ENCODE results near the gene CYP3A4.

CYP3A4 gene

DNA sequence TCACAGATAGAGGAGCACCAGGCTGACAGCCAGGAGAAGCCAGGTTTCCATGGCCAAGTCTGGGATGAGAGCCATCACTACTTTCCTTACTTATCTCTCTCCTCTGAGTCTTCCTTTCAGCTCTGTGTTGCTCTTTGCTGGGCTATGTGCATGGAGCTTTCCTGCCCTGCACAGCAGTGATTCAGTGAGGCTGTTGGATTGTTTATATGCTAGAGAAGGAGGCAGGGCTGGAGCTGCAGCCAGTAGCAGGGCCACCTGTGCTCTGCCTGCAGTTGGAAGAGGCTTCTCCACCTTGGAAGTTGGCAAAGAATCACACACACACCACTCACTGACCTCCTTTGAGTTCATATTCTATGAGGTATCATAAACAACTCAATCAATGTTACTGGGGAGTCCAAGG is at the start of gene CYP3A4:
Gene CYP3A4, minus strand, starts transcription at position 178 of the 400 bp plus-strand sequence. Its CDS starts 103 bp downstream, at position 75.
- TF ChIP-seq POLR2A (IDR thresholded peaks at IDR 0.05; ENCODE audit: extremely low read depth, insufficient read length) (no peak), MYC (IDR thresholded peaks at IDR 0.05; ENCODE audit: low read depth, low read length) (no peak), CTCF (IDR thresholded peaks at IDR 0.05; ENCODE audit: low read depth, low read length) (no peak), MAX (IDR thresholded peaks at IDR 0.05; ENCODE audit: low read depth, low read length) (no peak)
- no peak for DNase-seq (ENCODE audit: low read depth)

GRCh38 chr7:99833289-99833877 is 49.4 kb upstream of the CYP3A4 start:
- H3K4me3 ChIP-seq (ENCODE audit: low read depth, low read length), result no peak overlapping the region
- no peak for DNase-seq (ENCODE audit: low read depth)
- TF ChIP-seq POLR2A (IDR thresholded peaks at IDR 0.05; ENCODE audit: extremely low read depth, insufficient read length) (no peak), MYC (IDR thresholded peaks at IDR 0.05; ENCODE audit: low read depth, low read length) (no peak), CTCF (IDR thresholded peaks at IDR 0.05; ENCODE audit: low read depth, low read length) (no peak), MAX (IDR thresholded peaks at IDR 0.05; ENCODE audit: low read depth, low read length) (no peak)

More for the DNA sequence above, at the start of gene CYP3A4:
- no peak within 1 kb of the TSS for H3K4me3 ChIP-seq (ENCODE audit: low read depth, low read length)

- TF ChIP-seq CTCF (IDR thresholded peaks at IDR 0.05; ENCODE audit: low read depth, low read length) (no peak), MAX (IDR thresholded peaks at IDR 0.05; ENCODE audit: low read depth, low read length) (no peak), MYC (IDR thresholded peaks at IDR 0.05; ENCODE audit: low read depth, low read length) (no peak), POLR2A (IDR thresholded peaks at IDR 0.05; ENCODE audit: extremely low read depth, insufficient read length) (no peak)
- DNase-seq (ENCODE audit: low read depth), result no peak
These were observed 47.6 kb upstream of the CYP3A4 start for GRCh38 chr7:99831595-99831994.

GRCh38 chr7:99829524-99830160 is 45.7 kb upstream of the CYP3A4 start:
- DNase-seq (ENCODE audit: low read depth), result no peak
- TF ChIP-seq MAX (IDR thresholded peaks at IDR 0.05; ENCODE audit: low read depth, low read length), result no peak
- no peak for TF ChIP-seq CTCF (IDR thresholded peaks at IDR 0.05; ENCODE audit: low read depth, low read length)
- TF ChIP-seq POLR2A (IDR thresholded peaks at IDR 0.05; ENCODE audit: extremely low read depth, insufficient read length), result no peak
- TF ChIP-seq MYC (IDR thresholded peaks at IDR 0.05; ENCODE audit: low read depth, low read length), result no peak
- H3K4me3 ChIP-seq (ENCODE audit: low read depth, low read length), result no peak overlapping the region

More at GRCh38 chr7:99831595-99831994, 47.6 kb upstream of the CYP3A4 start:
- no peak overlapping the region for H3K4me3 ChIP-seq (ENCODE audit: low read depth, low read length)

DNA sequence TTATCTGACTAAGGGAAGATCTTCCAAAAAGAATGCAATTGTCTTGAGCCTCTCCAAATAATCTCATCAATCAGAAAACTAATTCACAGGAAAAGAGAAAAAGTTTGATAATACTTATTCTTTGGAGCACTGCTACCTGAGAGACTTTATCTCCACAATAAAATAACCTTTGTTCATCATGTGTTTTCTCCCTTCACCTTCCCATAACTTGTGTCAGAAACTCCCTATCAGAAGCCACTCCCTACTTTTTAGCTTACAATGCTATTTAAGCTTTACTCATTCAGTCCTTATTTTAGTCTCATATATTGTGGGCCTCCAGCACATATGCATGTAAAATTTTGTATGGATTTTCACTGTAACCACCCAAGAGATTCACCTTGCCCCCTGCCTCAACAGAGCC is 44.8 kb upstream of the CYP3A4 start:
- H3K4me3 ChIP-seq (ENCODE audit: low read depth, low read length), result no peak overlapping the region
- TF ChIP-seq MYC (IDR thresholded peaks at IDR 0.05; ENCODE audit: low read depth, low read length), result no peak
- TF ChIP-seq CTCF (IDR thresholded peaks at IDR 0.05; ENCODE audit: low read depth, low read length), result no peak
- TF ChIP-seq POLR2A (IDR thresholded peaks at IDR 0.05; ENCODE audit: extremely low read depth, insufficient read length), result no peak
- TF ChIP-seq MAX (IDR thresholded peaks at IDR 0.05; ENCODE audit: low read depth, low read length), result no peak

More for the DNA sequence above, 44.8 kb upstream of the CYP3A4 start:
- DNase-seq (ENCODE audit: low read depth), result no peak

Measured in NB4 (cell line).